Astrocyte (in vitro differentiated cells and primary cell): ENCODE measurements around the gene NCOA7. TPM values are rescaled to one million over a fixed set of nuclear protein-coding genes. Genes with fewer than 3 reads are reported as not detected.

Source experiments
- DNase-seq: peaks from one replicate; pipeline ENCODE4 v3.0.0-alpha.2; 2010; ENCODE audit warnings: low read depth
- FAIRE-seq: peaks from 2 replicates; lab custom pipeline; 2011; peaks lifted over from hg19 to GRCh38; lab: Jason Lieb, UNC
- H2AFZ ChIP-seq: 2 replicates; pipeline ENCODE4 v1.6.0; 2012; ENCODE audit warnings: low read depth, low read length, inconsistent platforms
- H3K27ac ChIP-seq: 2 replicates; pipeline ENCODE4 v1.5.1; 2011; ENCODE audit warnings: low read depth, low read length, inconsistent platforms
- H3K27me3 ChIP-seq: 2 replicates; pipeline ENCODE4 v1.6.0; 2011; ENCODE audit warnings: low read length, inconsistent platforms; ENCODE audit not compliant: insufficient read depth
- H3K36me3 ChIP-seq: 2 replicates; pipeline ENCODE4 v1.5.1; 2011; ENCODE audit warnings: low read length, inconsistent platforms; ENCODE audit not compliant: insufficient read depth
- H3K4me1 ChIP-seq: 2 replicates; pipeline ENCODE4 v1.5.1; 2011; ENCODE audit warnings: low read length, inconsistent platforms; ENCODE audit not compliant: insufficient read depth
- H3K4me2 ChIP-seq: 2 replicates; pipeline ENCODE4 v1.6.0; 2012; ENCODE audit warnings: low read length, inconsistent platforms
- H3K4me3 ChIP-seq: 2 replicates; pipeline ENCODE4 v1.5.1; 2011; ENCODE audit warnings: low read depth, mild to moderate bottlenecking, low read length, inconsistent platforms; ENCODE audit not compliant: insufficient read depth
- H3K79me2 ChIP-seq: 2 replicates; pipeline ENCODE4 v1.6.0; 2012; ENCODE audit warnings: mild to moderate bottlenecking, low read length, inconsistent platforms; ENCODE audit not compliant: insufficient read depth
- H3K9ac ChIP-seq: 2 replicates; pipeline ENCODE4 v1.6.0; 2012; ENCODE audit warnings: mild to moderate bottlenecking, low read length, inconsistent platforms
- H3K9me3 ChIP-seq: 2 replicates; pipeline ENCODE4 v1.5.1; 2012; ENCODE audit warnings: low read depth, mild to moderate bottlenecking, low read length, inconsistent platforms; ENCODE audit not compliant: insufficient read depth
- H4K20me1 ChIP-seq: 2 replicates; pipeline ENCODE4 v1.6.0; 2012; ENCODE audit warnings: low read length, inconsistent platforms; ENCODE audit not compliant: insufficient read depth
- H3K27ac Mint-ChIP-seq: one replicate; pipeline ENCODE4 v1.8.0; 2021; ENCODE audit warnings: mild to moderate bottlenecking, mixed read lengths; ENCODE audit not compliant: unreplicated experiment
- H3K27me3 Mint-ChIP-seq: one replicate; pipeline ENCODE4 v1.8.0; 2021; ENCODE audit warnings: low read depth, mixed read lengths; ENCODE audit not compliant: unreplicated experiment
- H3K36me3 Mint-ChIP-seq: one replicate; pipeline ENCODE4 v1.8.0; 2021; ENCODE audit warnings: low read depth, mixed read lengths; ENCODE audit not compliant: unreplicated experiment
- H3K4me1 Mint-ChIP-seq: one replicate; pipeline ENCODE4 v1.8.0; 2021; ENCODE audit warnings: low read depth, mixed read lengths; ENCODE audit not compliant: unreplicated experiment
- H3K4me3 Mint-ChIP-seq: one replicate; pipeline ENCODE4 v1.8.0; 2021; ENCODE audit warnings: mild to moderate bottlenecking, moderate library complexity, mixed read lengths; ENCODE audit not compliant: unreplicated experiment
- H3K9me3 Mint-ChIP-seq: one replicate; pipeline ENCODE4 v1.8.0; 2021; ENCODE audit warnings: mild to moderate bottlenecking, mixed read lengths; ENCODE audit not compliant: unreplicated experiment
- CTCF ChIP-seq: IDR thresholded peaks from 2 replicates; pipeline ENCODE4 v1.5.1; 2011; ENCODE audit warnings: low read depth, mild to moderate bottlenecking, inconsistent platforms, low read length, moderate library complexity; ENCODE audit not compliant: insufficient read depth
- EZH2 ChIP-seq: IDR thresholded peaks from 2 replicates; pipeline ENCODE4 v1.6.1; 2012; ENCODE audit warnings: mild to moderate bottlenecking, low read length, inconsistent platforms; ENCODE audit not compliant: insufficient read depth
- total RNA-seq: library from RNA; stranded (reverse); gene quantifications from 2 replicates; pipeline ENCODE4 v1.2.1, GENCODE V29; 2021

Gene NCOA7
- total RNA-seq, 1 donor from 2014 or later: 26.0 TPM

- Histone ChIP-seq H3K27me3 (peaks cover 2% of the 10 kb centered on the region), H3K4me2 (no peak overlapping the region), H2AFZ (no peak overlapping the region), H3K36me3 (no peaks in the 10 kb centered on the region), H3K9me3 (no peaks in the 10 kb centered on the region), H3K9ac (no peak overlapping the region), H3K4me1 (peaks cover 11% of the 10 kb centered on the region), H3K4me3 (no peak overlapping the region), H4K20me1 (no peaks in the 10 kb centered on the region), H3K27ac (no peak overlapping the region), H3K79me2 (peaks cover 1% of the 10 kb centered on the region)
- DNase-seq (no peak), FAIRE-seq (no peak)
- Mint-ChIP-seq H3K9me3 (no peaks in the 10 kb centered on the region), H3K27me3 (no peaks in the 10 kb centered on the region), H3K4me1 (peaks cover 3% of the 10 kb centered on the region), H3K36me3 (no peaks in the 10 kb centered on the region), H3K4me3 (no peak overlapping the region), H3K27ac (no peak overlapping the region)
- TF ChIP-seq CTCF (peak; percentile 15), EZH2 (no peak)
Observed at GRCh38 chr6:125952764-125953501, 162.2 kb downstream of the NCOA7 start.

- Mint-ChIP-seq H3K4me1 (peaks cover 3% of the 10 kb centered on the region), H3K27me3 (no peaks in the 10 kb centered on the region), H3K4me3 (no peak overlapping the region), H3K9me3 (no peaks in the 10 kb centered on the region), H3K27ac (no peak overlapping the region), H3K36me3 (no peaks in the 10 kb centered on the region)
- H3K79me2 ChIP-seq: peaks cover 7% of the 10 kb centered on the region
- H4K20me1 ChIP-seq: no peaks in the 10 kb centered on the region
- DNase-seq: no peak
- H3K36me3 ChIP-seq: no peaks in the 10 kb centered on the region
- H3K4me2 ChIP-seq: no peak overlapping the region
- no peak overlapping the region for H2AFZ ChIP-seq
- H3K9me3 ChIP-seq: no peaks in the 10 kb centered on the region
- peaks cover 2% of the 10 kb centered on the region for H3K27me3 ChIP-seq
- H3K4me1 ChIP-seq: peaks cover 13% of the 10 kb centered on the region
- TF ChIP-seq EZH2 (no peak), CTCF (peak; percentile 1)
- no peak overlapping the region for H3K27ac ChIP-seq
- no peak overlapping the region for H3K9ac ChIP-seq
- no peak for FAIRE-seq
- no peak overlapping the region for H3K4me3 ChIP-seq
Observed at GRCh38 chr6:125953502-125953875, 162.7 kb downstream of the NCOA7 start.

GRCh38 chr6:125954735-125955339 lies 164.1 kb downstream of the NCOA7 start:
- no peaks in the 10 kb centered on the region for H4K20me1 ChIP-seq
- TF ChIP-seq CTCF: no peak
- H3K27ac Mint-ChIP-seq: no peak overlapping the region
- H3K27me3 ChIP-seq: peaks cover 2% of the 10 kb centered on the region
- H3K9me3 Mint-ChIP-seq: no peaks in the 10 kb centered on the region
- peaks cover 3% of the 10 kb centered on the region for H3K4me1 Mint-ChIP-seq
- H3K27ac ChIP-seq: no peak overlapping the region
- DNase-seq: no peak
- H3K79me2 ChIP-seq: peaks cover 17% of the 10 kb centered on the region
- no peak overlapping the region for H3K9ac ChIP-seq
- no peak for FAIRE-seq
- H3K36me3 ChIP-seq: no peaks in the 10 kb centered on the region
- no peak overlapping the region for H2AFZ ChIP-seq
- peaks cover 13% of the 10 kb centered on the region for H3K4me1 ChIP-seq
- no peaks in the 10 kb centered on the region for H3K27me3 Mint-ChIP-seq
- H3K4me2 ChIP-seq: no peak overlapping the region
- no peak overlapping the region for H3K4me3 Mint-ChIP-seq
- no peaks in the 10 kb centered on the region for H3K36me3 Mint-ChIP-seq
- H3K4me3 ChIP-seq: no peak overlapping the region
- H3K9me3 ChIP-seq: no peaks in the 10 kb centered on the region
